ENCODE data around the gene STRIP2.

DNA sequence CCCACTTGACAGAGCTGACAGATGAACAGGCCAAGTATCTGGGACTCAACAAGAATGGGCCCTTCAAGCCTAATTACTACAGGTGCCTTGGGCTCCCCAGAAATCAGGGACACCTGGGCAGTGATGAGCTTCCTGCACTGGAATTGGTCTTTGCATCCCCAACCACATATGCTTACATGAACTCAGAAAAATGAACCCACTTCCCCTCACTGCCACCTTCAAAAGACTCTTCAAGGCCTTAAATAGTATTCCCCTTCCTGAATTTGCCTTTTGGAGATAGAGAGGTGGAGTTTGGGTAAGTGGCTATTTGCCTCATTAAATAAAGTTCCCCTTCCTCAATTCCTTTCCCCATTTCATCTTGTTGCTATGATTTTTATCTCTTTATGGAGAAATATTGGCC lies 7.8 kb upstream of the STRIP2 start:
- TF ChIP-seq CTCF (IDR thresholded peaks at IDR 0.05) (no peak), POLR2A (IDR thresholded peaks at IDR 0.05) (no peak)
